Subcutaneous adipose tissue (tissue), 4 donors: ENCODE measurements around the gene PAGE2. TPM values are rescaled to one million over a fixed set of nuclear protein-coding genes. Genes with fewer than 3 reads are reported as not detected.

Experiments
- CTCF ChIP-seq: fragments of 450-650 bp; IDR thresholded peaks from one replicate; pipeline ENCODE4 v1.5.1; 2016; ENCODE audit warnings: low read depth, mild to moderate bottlenecking, control low read depth, antibody characterized with exemption, moderate library complexity
- total RNA-seq, 4 donors: library from RNA; depleted of rRNA; stranded (reverse); fragments of >200 nt; gene quantifications; one replicate each; pipeline ENCODE4 v1.1.0, GENCODE V29; 2016

The PAGE2 gene
- total RNA-seq, 4 donors from 2014 or later = not detected

- no peak for TF ChIP-seq CTCF
Measured at GRCh38 chrX:55130481-55130880, 41.7 kb downstream of the PAGE2 start.

DNA sequence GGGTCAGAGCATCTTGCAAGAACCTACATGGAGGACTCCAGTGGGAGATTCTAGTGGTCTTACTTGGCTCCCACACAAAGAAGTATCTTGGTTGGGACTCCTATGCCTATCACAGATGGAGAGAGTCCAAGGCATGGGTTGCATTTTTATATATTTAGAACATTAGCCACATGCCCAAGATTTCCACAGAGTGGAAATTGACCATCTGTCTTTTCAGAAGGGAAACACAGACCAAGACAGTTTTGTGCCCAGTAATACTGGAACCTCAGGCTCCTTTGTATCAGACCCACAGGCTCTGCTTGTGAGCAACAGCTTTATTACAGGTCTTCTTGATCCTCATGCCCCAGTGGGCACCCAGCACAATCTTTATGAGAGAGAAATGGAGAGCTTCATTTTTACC lies 43.6 kb downstream of the PAGE2 start:
- no peak for TF ChIP-seq CTCF

- no peak for TF ChIP-seq CTCF
Measured at GRCh38 chrX:55135171-55135570, 46.4 kb downstream of the PAGE2 start.

Other genes with a start within 250 kb of the PAGE2 start
- gene TRO, start 168.2 kb upstream of the PAGE2 start, total RNA-seq = 1 to 10 TPM; 2.3 to 6.8 (median 5.5) TPM
- 10 to 100 TPM in 2 of 4 donors, 1 to 10 TPM in 2; 4.7 to 54.6 (median 11.3) TPM for gene PFKFB1, start 94.8 kb upstream of the PAGE2 start, total RNA-seq
- gene APEX2, start 88.7 kb upstream of the PAGE2 start, total RNA-seq = 1 to 10 TPM; 6.8 to 8.3 (median 7.5) TPM
- 1 to 10 TPM in 2 of 4 donors, not detected in 2; 2.6 to 3.5 TPM for gene ALAS2, start 58.0 kb upstream of the PAGE2 start, total RNA-seq
- not detected for gene PAGE2B, start 14.0 kb upstream of the PAGE2 start, total RNA-seq
- gene PAGE5, start 131.3 kb downstream of the PAGE2 start, total RNA-seq = not detected
- not detected for gene PAGE3, start 175.9 kb downstream of the PAGE2 start, total RNA-seq